GM12891 (cell line): ENCODE results near the gene TNNT3.

ENCODE experiments used
- DNase-seq: peaks from one replicate; pipeline ENCODE4 v3.0.0; 2011; ENCODE audit warnings: low spot score; ENCODE audit not compliant: insufficient read length
- FAIRE-seq: peaks from 2 replicates; lab custom pipeline; 2011; peaks lifted over from hg19 to GRCh38; lab: Jason Lieb, UNC
- PAX5 ChIP-seq: IDR thresholded peaks from 2 replicates; pipeline ENCODE4 v1.6.1; 2011; ENCODE audit warnings: low read length, moderate library complexity, mild to moderate bottlenecking; ENCODE audit not compliant: insufficient read depth, severe bottlenecking
- POLR2A ChIP-seq: IDR thresholded peaks from 2 replicates; pipeline ENCODE4 v1.6.1; 2011; ENCODE audit warnings: low read depth, low read length, control low read depth
- POLR2AphosphoS5 ChIP-seq: IDR thresholded peaks from 2 replicates; pipeline ENCODE4 v1.6.1; 2011; ENCODE audit warnings: low read depth, low read length, control low read depth
- POU2F2 ChIP-seq: IDR thresholded peaks from 2 replicates; pipeline ENCODE4 v1.6.1; 2011; ENCODE audit warnings: low read depth, mild to moderate bottlenecking, control low read depth, low read length, moderate library complexity
- SPI1 ChIP-seq: IDR thresholded peaks from 2 replicates; pipeline ENCODE4 v1.6.1; 2011; ENCODE audit warnings: low read depth, low read length, control low read depth
- TAF1 ChIP-seq: IDR thresholded peaks from 2 replicates; pipeline ENCODE4 v1.6.1; 2011; ENCODE audit warnings: low read depth, low read length, control low read depth

The TNNT3 gene

GRCh38 chr11:1889941-1890855 lies 29.3 kb upstream of the TNNT3 start:
- DNase-seq = peak; percentile 39
- no peak for FAIRE-seq
- TF ChIP-seq PAX5 (no peak), TAF1 (no peak), POLR2AphosphoS5 (no peak; the same call in 1 of the 2 replicates)

- DNase-seq (peak; percentile 41), FAIRE-seq (no peak)
- TF ChIP-seq POLR2AphosphoS5 (peak; percentile 68), SPI1 (no peak), POU2F2 (0 out of 2 replicates have a peak, but pooled peaks have one; percentile 13), TAF1 (no peak), POLR2A (no peak), PAX5 (no peak)
Observed at GRCh38 chr11:1890856-1891830, 28.4 kb upstream of the TNNT3 start.

- DNase-seq (no peak), FAIRE-seq (no peak)
- TF ChIP-seq POU2F2 = no peak
- no peak for TF ChIP-seq POLR2A
- TF ChIP-seq PAX5 = no peak
- TF ChIP-seq TAF1 = no peak
- TF ChIP-seq SPI1 = no peak
- TF ChIP-seq POLR2AphosphoS5 = no peak
Observed at GRCh38 chr11:1891831-1892115, 27.7 kb upstream of the TNNT3 start, which contains the start of gene PRR33. TSS of gene PRR33 (minus strand) at chr11:1891895. CDS start at chr11:1890584, 1,311 bp downstream.

- TF ChIP-seq POLR2AphosphoS5 (no peak), PAX5 (no peak), POU2F2 (no peak)
- DNase-seq (no peak), FAIRE-seq (no peak)
Observed at GRCh38 chr11:1892116-1892515, 27.4 kb upstream of the TNNT3 start.

GRCh38 chr11:1892558-1892957 lies 26.9 kb upstream of the TNNT3 start:
- FAIRE-seq (peak; percentile 50), DNase-seq (no peak)
- TF ChIP-seq POU2F2 = no peak
- no peak for TF ChIP-seq SPI1
- no peak for TF ChIP-seq PAX5
- no peak for TF ChIP-seq TAF1
- no peak; the same call in 1 of the 2 replicates for TF ChIP-seq POLR2A
- no peak for TF ChIP-seq POLR2AphosphoS5

- DNase-seq (no peak), FAIRE-seq (peak; percentile 28)
- TF ChIP-seq POLR2AphosphoS5 (0 out of 2 replicates have a peak, but pooled peaks have one; percentile 16), POU2F2 (no peak)
Observed at GRCh38 chr11:1893581-1894359, 25.7 kb upstream of the TNNT3 start.

- peak; percentile 67 for FAIRE-seq
- TF ChIP-seq POLR2A (no peak), PAX5 (no peak), SPI1 (no peak), TAF1 (no peak), POU2F2 (no peak), POLR2AphosphoS5 (no peak)
- DNase-seq = no peak
Observed at GRCh38 chr11:1894759-1895158, 24.7 kb upstream of the TNNT3 start.

- DNase-seq (no peak), FAIRE-seq (peak; percentile 26)
- no peak for TF ChIP-seq TAF1
- no peak for TF ChIP-seq PAX5
- no peak for TF ChIP-seq SPI1
- TF ChIP-seq POLR2AphosphoS5 = no peak
- no peak for TF ChIP-seq POU2F2
- no peak for TF ChIP-seq POLR2A
Observed at GRCh38 chr11:1896468-1896867, 23.0 kb upstream of the TNNT3 start.

- no peak for FAIRE-seq
- DNase-seq = no peak
- TF ChIP-seq TAF1 (peak; percentile 55), SPI1 (no peak), POLR2A (peak; percentile 55; the same call in 1 of the 2 replicates), POU2F2 (no peak)
Observed at GRCh38 chr11:1896923-1897322, 22.6 kb upstream of the TNNT3 start.

- DNase-seq (no peak), FAIRE-seq (no peak)
- TF ChIP-seq POLR2A (no peak), PAX5 (no peak), POLR2AphosphoS5 (no peak), SPI1 (no peak), POU2F2 (no peak), TAF1 (no peak)
Observed at GRCh38 chr11:1899090-1899489, 20.4 kb upstream of the TNNT3 start.
